ENCODE measurements around the gene ATOX1.

DNA sequence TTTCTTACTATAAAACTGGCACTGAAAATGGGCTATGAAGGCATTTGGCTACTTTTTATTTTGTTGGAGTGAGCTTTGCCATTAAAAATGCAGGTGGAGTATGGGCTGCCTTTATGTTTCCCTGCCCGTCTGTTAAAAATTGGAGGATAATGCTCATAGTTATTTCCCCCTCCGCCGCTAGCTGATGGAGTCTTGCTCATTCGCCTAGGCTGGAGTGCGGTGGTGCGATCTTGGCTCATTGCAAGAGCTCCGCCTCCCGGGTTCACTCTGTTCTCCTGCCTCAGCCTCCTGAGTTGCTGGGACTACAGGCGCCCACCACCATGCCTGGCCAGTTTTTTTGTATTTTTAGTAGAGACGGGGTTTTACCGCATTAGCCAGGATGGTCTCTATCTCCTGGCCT is 21.9 kb upstream of the ATOX1 start:
- no peak for TF ChIP-seq ARID4A (CRISPR knock-in tag; IDR thresholded peaks at IDR 0.05; ENCODE audit: borderline replicate concordance)
- TF ChIP-seq ZFAT (CRISPR knock-in tag; conservative IDR thresholded peaks at IDR 0.05), result no peak
- no peak for TF ChIP-seq HNF4A (CRISPR knock-in tag; IDR thresholded peaks at IDR 0.05)
- TF ChIP-seq EZH2 (conservative IDR thresholded peaks at IDR 0.05; ENCODE audit: low read depth, low read length), result no peak
- no peak for TF ChIP-seq CBFB (CRISPR knock-in tag; IDR thresholded peaks at IDR 0.05)
- TF ChIP-seq MED8 (CRISPR knock-in tag; IDR thresholded peaks at IDR 0.05; ENCODE audit: insufficient replicate concordance), result no peak
- TF ChIP-seq REL (CRISPR knock-in tag; conservative IDR thresholded peaks at IDR 0.05), result no peak
- TF ChIP-seq, protein P1, sequence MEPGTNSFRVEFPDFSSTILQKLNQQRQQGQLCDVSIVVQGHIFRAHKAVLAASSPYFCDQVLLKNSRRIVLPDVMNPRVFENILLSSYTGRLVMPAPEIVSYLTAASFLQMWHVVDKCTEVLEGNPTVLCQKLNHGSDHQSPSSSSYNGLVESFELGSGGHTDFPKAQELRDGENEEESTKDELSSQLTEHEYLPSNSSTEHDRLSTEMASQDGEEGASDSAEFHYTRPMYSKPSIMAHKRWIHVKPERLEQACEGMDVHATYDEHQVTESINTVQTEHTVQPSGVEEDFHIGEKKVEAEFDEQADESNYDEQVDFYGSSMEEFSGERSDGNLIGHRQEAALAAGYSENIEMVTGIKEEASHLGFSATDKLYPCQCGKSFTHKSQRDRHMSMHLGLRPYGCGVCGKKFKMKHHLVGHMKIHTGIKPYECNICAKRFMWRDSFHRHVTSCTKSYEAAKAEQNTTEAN (CRISPR knock-in tag; conservative IDR thresholded peaks at IDR 0.05), result no peak

Measured in HepG2 (cell line).